ENCODE data around the gene HSD3B7. TPM values are rescaled to one million over a fixed set of nuclear protein-coding genes. Genes with fewer than 3 reads are reported as not detected.

The HSD3B7 gene
- total RNA-seq, 4 donors from 2014 or later: 7.0 to 31.8 (median 29.6) TPM

DNA sequence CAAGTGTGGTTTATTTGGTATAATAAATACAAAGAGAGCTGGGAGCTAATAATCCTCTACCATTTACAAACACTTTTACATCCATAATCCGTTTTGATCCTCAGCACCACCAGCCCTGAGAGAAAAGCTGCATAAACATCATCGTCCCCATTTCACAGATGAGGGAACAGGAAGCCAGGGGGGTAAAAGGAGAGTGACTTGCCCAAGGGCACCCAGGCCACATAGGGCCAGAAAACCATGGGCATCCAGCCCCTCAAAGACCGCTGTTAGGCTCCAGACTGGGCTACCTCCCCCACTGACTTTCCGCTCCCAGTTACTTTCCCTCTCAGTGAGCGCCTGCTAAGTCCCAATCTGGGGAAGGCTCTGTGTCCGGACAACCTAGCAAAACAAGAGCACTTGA, 18.7 kb downstream of the HSD3B7 start:
- TF ChIP-seq EP300 (IDR thresholded peaks at IDR 0.05; ENCODE audit: low read depth) (no peak), POLR2A (IDR thresholded peaks at IDR 0.05) (no peak), POLR2AphosphoS5 (IDR thresholded peaks at IDR 0.05) (no peak)
- TF ChIP-seq, protein P1, sequence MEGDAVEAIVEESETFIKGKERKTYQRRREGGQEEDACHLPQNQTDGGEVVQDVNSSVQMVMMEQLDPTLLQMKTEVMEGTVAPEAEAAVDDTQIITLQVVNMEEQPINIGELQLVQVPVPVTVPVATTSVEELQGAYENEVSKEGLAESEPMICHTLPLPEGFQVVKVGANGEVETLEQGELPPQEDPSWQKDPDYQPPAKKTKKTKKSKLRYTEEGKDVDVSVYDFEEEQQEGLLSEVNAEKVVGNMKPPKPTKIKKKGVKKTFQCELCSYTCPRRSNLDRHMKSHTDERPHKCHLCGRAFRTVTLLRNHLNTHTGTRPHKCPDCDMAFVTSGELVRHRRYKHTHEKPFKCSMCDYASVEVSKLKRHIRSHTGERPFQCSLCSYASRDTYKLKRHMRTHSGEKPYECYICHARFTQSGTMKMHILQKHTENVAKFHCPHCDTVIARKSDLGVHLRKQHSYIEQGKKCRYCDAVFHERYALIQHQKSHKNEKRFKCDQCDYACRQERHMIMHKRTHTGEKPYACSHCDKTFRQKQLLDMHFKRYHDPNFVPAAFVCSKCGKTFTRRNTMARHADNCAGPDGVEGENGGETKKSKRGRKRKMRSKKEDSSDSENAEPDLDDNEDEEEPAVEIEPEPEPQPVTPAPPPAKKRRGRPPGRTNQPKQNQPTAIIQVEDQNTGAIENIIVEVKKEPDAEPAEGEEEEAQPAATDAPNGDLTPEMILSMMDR (IDR thresholded peaks at IDR 0.05): no peak
- Histone ChIP-seq H3K27ac (no peak overlapping the region), H3K27me3 (peaks cover 31% of the 10 kb centered on the region), H3K9me3 (no peaks in the 10 kb centered on the region), H3K4me3 (no peak overlapping the region), H3K4me1 (no peaks in the 10 kb centered on the region), H3K36me3 (no peaks in the 10 kb centered on the region)
- DNase-seq: no peak
- WGBS, 2 donors (ENCODE audit: low coverage in 1 of 2): 80 to 91% methylated on average over 4 to 6 of the region's 6 CpGs
- intact Hi-C loops (cut with DNase I; ENCODE audit: low total_unique reads) (no loop called here), in situ Hi-C loops (cut with MboI; ENCODE audit: low pct_ligation_motif_present in 1 of 4, low pct_unique_long_range_greater_than_20kb in 1 of 4, low sequenced_read_pairs in 3 of 4) (no loop called here)

DNA sequence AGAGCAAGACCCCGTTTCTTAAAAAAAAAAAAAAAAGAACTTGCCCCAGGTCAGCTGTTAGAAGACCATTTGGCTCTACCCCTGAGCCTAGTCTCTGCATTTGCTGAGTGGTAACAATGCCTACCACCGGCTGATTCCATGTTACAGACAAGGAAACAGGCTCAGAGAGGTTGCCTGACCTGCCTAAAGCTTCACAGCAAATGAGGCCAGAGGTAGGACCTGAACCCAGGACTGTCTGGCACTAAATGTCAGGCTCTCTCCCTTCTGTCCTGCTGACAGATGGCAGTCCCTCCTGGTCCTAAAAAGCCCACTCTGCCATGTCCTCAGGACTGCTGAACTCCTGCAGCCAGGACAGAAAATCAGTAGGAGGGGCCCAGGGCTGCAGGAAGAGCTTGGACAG, 19.7 kb downstream of the HSD3B7 start:
- Histone ChIP-seq H3K27me3 (peaks cover 41% of the 10 kb centered on the region), H3K36me3 (no peaks in the 10 kb centered on the region), H3K27ac (no peak overlapping the region), H3K4me3 (no peak overlapping the region), H3K9me3 (no peaks in the 10 kb centered on the region), H3K4me1 (no peaks in the 10 kb centered on the region)
- TF ChIP-seq POLR2AphosphoS5 (IDR thresholded peaks at IDR 0.05): no peak
- no peak for TF ChIP-seq POLR2A (IDR thresholded peaks at IDR 0.05)
- TF ChIP-seq EP300 (IDR thresholded peaks at IDR 0.05; ENCODE audit: low read depth): no peak
- TF ChIP-seq, protein P1 (IDR thresholded peaks at IDR 0.05): no peak
- DNase-seq: no peak
- in situ Hi-C loops (cut with MboI; ENCODE audit: low pct_ligation_motif_present in 1 of 4, low pct_unique_long_range_greater_than_20kb in 1 of 4, low sequenced_read_pairs in 3 of 4): no loop called here
- WGBS, 2 donors (ENCODE audit: low coverage in 1 of 2): 64% methylated on average over 2 of the region's 2 CpGs; no CpG with 5 or more reads in 1 of the 2 donors
- intact Hi-C loops (cut with DNase I; ENCODE audit: low total_unique reads): no loop called here

DNA sequence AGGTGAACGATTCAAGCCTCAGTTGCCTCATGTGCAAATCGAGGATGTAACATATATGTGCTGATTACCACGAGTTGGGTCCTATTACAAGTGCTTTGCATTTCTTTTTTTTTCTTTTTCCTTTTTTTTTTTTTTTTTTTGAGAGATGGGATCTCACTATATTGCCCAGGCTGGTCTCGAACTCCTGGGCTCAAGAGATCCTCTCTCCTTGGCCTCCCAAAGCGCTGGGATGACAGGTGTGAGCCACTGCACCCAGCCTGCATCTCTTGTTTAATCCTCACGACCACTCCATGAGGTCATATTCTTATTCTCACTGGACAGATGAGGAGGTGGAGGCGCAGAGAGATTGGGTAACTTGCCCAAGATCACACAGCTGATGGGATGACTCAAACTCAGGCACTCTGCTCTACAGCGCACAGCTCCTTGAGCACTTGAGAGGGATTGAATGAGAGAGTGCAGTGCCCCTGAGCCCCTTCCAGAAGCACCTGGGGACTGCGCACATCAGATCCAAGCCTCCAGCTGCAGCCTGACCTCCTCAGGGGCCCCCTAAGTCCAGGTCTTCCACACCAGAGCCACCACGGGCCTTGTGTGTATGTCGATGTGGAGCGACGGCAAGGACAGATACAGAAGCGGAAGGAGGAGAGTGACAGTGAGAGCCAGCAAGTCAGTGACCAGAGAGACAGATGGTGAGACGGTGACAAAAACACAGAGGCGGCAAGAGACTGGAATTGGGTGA, 20.5 kb downstream of the HSD3B7 start:
- WGBS, 2 donors (ENCODE audit: low coverage in 1 of 2): 70 to 73% methylated on average over 8 to 16 of the region's 16 CpGs
- intact Hi-C loops (cut with DNase I; ENCODE audit: low total_unique reads) (no loop called here), in situ Hi-C loops (cut with MboI; ENCODE audit: low pct_ligation_motif_present in 1 of 4, low pct_unique_long_range_greater_than_20kb in 1 of 4, low sequenced_read_pairs in 3 of 4) (no loop called here)
- no peak for DNase-seq
- Histone ChIP-seq H3K27ac (no peak overlapping the region), H3K4me1 (no peaks in the 10 kb centered on the region), H3K9me3 (no peaks in the 10 kb centered on the region), H3K27me3 (peaks cover 47% of the 10 kb centered on the region), H3K4me3 (no peak overlapping the region), H3K36me3 (no peaks in the 10 kb centered on the region)
- no peak for TF ChIP-seq EP300 (IDR thresholded peaks at IDR 0.05; ENCODE audit: low read depth)
- TF ChIP-seq, protein P1 (IDR thresholded peaks at IDR 0.05): no peak
- no peak for TF ChIP-seq POLR2AphosphoS5 (IDR thresholded peaks at IDR 0.05)
- no peak for TF ChIP-seq POLR2A (IDR thresholded peaks at IDR 0.05)

DNA sequence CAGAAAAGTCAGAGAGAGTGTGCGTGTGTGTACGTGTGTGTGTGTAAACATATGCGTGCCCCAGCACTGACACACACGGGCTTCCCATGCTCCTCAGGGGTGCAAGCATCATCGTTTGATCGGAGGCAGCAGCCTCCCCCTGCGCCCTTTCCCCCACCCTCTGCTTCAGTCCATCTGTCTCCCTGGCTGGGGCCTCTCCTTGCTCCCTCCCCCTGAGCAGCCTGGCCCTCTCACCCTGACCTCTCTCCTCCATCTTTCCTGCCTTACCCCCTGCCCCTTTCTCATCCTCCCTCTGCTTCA, 21.0 kb downstream of the HSD3B7 start:
- Histone ChIP-seq H3K36me3 (no peaks in the 10 kb centered on the region), H3K27me3 (peaks cover 52% of the 10 kb centered on the region), H3K9me3 (no peaks in the 10 kb centered on the region), H3K4me1 (peaks cover 0 to 4% (median 0%) of the 10 kb centered on the region in 4 donors), H3K27ac (no peak overlapping the region), H3K4me3 (no peak overlapping the region)
- 50 to 54% methylated on average over 7 of the region's 7 CpGs for WGBS, 2 donors (ENCODE audit: low coverage in 1 of 2)
- in situ Hi-C loops (cut with MboI; ENCODE audit: low pct_ligation_motif_present in 1 of 4, low pct_unique_long_range_greater_than_20kb in 1 of 4, low sequenced_read_pairs in 3 of 4): no loop called here
- intact Hi-C loops (cut with DNase I; ENCODE audit: low total_unique reads): no loop called here
- TF ChIP-seq EP300 (IDR thresholded peaks at IDR 0.05; ENCODE audit: low read depth): no peak
- no peak for TF ChIP-seq POLR2A (IDR thresholded peaks at IDR 0.05)
- TF ChIP-seq, protein P1 (IDR thresholded peaks at IDR 0.05): no peak
- TF ChIP-seq POLR2AphosphoS5 (IDR thresholded peaks at IDR 0.05): no peak
- DNase-seq: no peak
